Ishikawa (cell line): ENCODE results near the gene HIGD2A.

Source experiments
- CEBPB ChIP-seq: IDR thresholded peaks from 2 replicates; pipeline ENCODE4 v1.6.1; 2012
- MAX ChIP-seq: IDR thresholded peaks from 2 replicates; pipeline ENCODE4 v1.6.1; 2012

GRCh38 chr5:176359658-176360057 lies 28.9 kb upstream of the HIGD2A start:
- TF ChIP-seq CEBPB (no peak), MAX (no peak)
